ENCODE measurements around the gene TUBA1C. TPM values are rescaled to one million over a fixed set of nuclear protein-coding genes. Genes with fewer than 3 reads are reported as not detected.

TUBA1C gene
- total and polyA plus RNA-seq, 10 of the 15 experiments (the other 5 are each of a cell fraction or from before 2014, with no cell fraction given), result 285 to 1,003 (median 441) TPM

- TF ChIP-seq PBX3 (IDR thresholded peaks at IDR 0.05; ENCODE audit: insufficient replicate concordance, low read depth, low read length) (no peak), NBN (IDR thresholded peaks at IDR 0.05) (peak; percentile 76; the same call in 1 of the 2 replicates), SIN3A (IDR thresholded peaks at IDR 0.05; ENCODE audit: low read depth, low read length) (0 out of 2 replicates have a peak, but pooled peaks have one; percentile 42), ZNF592 (IDR thresholded peaks at IDR 0.05) (peak; percentile 32; the same call in 1 of the 2 replicates), IRF3 (IDR thresholded peaks at IDR 0.05) (peak; percentile 16; the same call in 1 of the 2 replicates), ZNF24 (IDR thresholded peaks at IDR 0.05) (no peak)
These were observed at the start of gene TUBA1C (continued) for GRCh38 chr12:49264873-49265792.

Data from GM12878 (cell line).